ENCODE results near the gene ANGPTL3. TPM values are rescaled to one million over a fixed set of nuclear protein-coding genes. Genes with fewer than 3 reads are reported as not detected.

ANGPTL3 gene
- total RNA-seq, 4 donors from 2014 or later: not detected

DNA sequence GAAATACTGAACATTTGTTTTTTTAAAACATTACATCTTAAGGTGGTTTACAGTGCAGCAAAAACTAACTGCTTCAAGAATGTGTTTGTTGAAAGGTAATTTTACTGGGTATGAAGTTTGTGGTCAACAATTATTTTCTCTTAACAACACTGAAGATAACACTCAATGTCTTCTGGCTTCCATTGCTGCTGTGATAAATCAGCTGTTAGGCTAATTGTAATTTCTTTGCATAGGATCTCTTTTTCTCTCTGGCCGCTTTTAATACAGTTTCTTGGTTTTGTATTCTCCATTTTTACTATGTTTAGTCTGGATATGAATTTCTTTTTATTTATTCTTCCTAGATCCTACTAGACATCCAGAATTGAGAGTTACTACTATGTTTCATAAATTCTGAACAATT is 46.0 kb downstream of the ANGPTL3 start:
- TF ChIP-seq, protein P1, sequence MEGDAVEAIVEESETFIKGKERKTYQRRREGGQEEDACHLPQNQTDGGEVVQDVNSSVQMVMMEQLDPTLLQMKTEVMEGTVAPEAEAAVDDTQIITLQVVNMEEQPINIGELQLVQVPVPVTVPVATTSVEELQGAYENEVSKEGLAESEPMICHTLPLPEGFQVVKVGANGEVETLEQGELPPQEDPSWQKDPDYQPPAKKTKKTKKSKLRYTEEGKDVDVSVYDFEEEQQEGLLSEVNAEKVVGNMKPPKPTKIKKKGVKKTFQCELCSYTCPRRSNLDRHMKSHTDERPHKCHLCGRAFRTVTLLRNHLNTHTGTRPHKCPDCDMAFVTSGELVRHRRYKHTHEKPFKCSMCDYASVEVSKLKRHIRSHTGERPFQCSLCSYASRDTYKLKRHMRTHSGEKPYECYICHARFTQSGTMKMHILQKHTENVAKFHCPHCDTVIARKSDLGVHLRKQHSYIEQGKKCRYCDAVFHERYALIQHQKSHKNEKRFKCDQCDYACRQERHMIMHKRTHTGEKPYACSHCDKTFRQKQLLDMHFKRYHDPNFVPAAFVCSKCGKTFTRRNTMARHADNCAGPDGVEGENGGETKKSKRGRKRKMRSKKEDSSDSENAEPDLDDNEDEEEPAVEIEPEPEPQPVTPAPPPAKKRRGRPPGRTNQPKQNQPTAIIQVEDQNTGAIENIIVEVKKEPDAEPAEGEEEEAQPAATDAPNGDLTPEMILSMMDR (IDR thresholded peaks at IDR 0.05; ENCODE audit: low read depth): no peak

DNA sequence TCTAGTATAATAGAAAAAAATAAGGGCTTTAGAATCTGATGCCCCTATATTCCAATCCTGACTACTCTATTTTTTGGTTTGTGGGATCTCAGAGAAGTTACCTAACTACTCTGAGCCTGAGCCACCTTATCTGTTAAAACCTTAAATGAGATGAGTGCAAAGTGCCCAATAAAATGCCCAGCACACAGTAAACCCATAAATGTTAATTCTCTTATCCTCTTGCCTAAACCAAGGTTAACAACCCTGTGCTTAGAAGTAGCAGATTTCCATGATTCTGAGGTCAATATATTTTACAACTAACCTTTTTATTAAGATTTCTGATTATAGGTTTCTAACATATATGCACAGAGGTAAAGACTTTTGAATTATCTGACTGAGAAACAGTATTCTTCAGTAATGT is 55.1 kb downstream of the ANGPTL3 start:
- TF ChIP-seq, protein P1 (IDR thresholded peaks at IDR 0.05; ENCODE audit: low read depth): no peak

DNA sequence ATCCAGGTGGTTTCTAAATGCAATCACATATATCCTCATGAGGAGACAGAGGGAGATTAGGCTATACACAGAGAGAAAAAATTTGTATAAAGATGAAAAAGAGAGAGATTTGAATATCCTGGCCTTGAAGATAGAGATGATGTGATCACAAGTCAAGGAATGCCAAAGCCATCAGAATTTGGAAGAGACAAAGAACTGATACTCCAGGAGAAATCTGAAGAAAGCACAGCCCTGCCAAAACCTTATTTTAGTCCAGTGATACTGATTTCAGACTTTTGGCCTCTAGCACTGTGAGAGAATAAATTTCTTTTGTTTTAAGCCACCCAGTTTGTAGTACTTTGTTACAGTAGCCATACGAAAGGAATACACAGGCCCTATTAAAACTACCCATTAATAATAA is 57.4 kb downstream of the ANGPTL3 start:
- TF ChIP-seq, protein P1 (IDR thresholded peaks at IDR 0.05; ENCODE audit: low read depth): no peak

Other genes starting within 250 kb of the ANGPTL3 start
- 10 to 100 TPM; 16.0 to 31.5 (median 20.7) TPM for gene USP1, start 160.5 kb upstream of the ANGPTL3 start, total RNA-seq
- gene DOCK7, start 90.9 kb downstream of the ANGPTL3 start, total RNA-seq: 10 to 100 TPM; 36.7 to 65.4 (median 59.7) TPM
- gene ATG4C, start 186.6 kb downstream of the ANGPTL3 start, total RNA-seq: 10 to 100 TPM in 3 of 4 donors, 1 to 10 TPM in 1; 8.6 to 21.9 (median 17.4) TPM